Breast epithelium (tissue), 4 donors: ENCODE results near the gene HNF4A. TPM values are rescaled to one million over a fixed set of nuclear protein-coding genes. Genes with fewer than 3 reads are reported as not detected.

Experiments
- DNase-seq, 2 donors: peaks; one replicate each; pipeline ENCODE4 v3.0.0-alpha.2; 2019; ENCODE audit warnings: low spot score in 2 of 2
- H3K27ac ChIP-seq, 2 donors: fragments of 200-600 bp; sonication (generic) in 1 of 2; one replicate each; pipeline ENCODE4 v1.5.1; 2016 to 2019; ENCODE audit warnings: mild to moderate bottlenecking in 1 of 2
- H3K27me3 ChIP-seq, 2 donors: fragments of 200-600 bp; sonication (generic) in 1 of 2; one replicate each; pipeline versions ENCODE4 v1.5.1 to v1.6.0; 2017 to 2019; ENCODE audit warnings: control low read depth in 1 of 2, mild to moderate bottlenecking in 1 of 2
- H3K36me3 ChIP-seq: fragments of 200-600 bp; one replicate; pipeline ENCODE4 v1.5.1; 2019
- H3K4me1 ChIP-seq, 2 donors: fragments of 200-600 bp; sonication (generic); one replicate each; pipeline ENCODE4 v1.5.1; 2016 to 2019; ENCODE audit warnings: control low read depth in 1 of 2
- H3K4me3 ChIP-seq, 3 donors: fragments of 200-600 bp; sonication (generic); 1 replicate in 2 of 3; 2 replicates in 1 of 3; pipeline ENCODE4 v1.5.1; 2016 to 2019; ENCODE audit warnings: mild to moderate bottlenecking in 3 of 3, moderate library complexity in 2 of 3
- H3K9me3 ChIP-seq, 2 donors: fragments of 200-600 bp; sonication (generic) in 1 of 2; one replicate each; pipeline ENCODE4 v1.5.1; 2016 to 2019; ENCODE audit warnings: control low read depth in 1 of 2
- POLR2A ChIP-seq: fragments of 450-650 bp; IDR thresholded peaks from one replicate; pipeline ENCODE4 v1.6.1; 2016; ENCODE audit warnings: antibody characterized with exemption, mild to moderate bottlenecking, moderate library complexity
- POLR2AphosphoS5 ChIP-seq, 3 donors: sonication (generic); formaldehyde crosslinking; IDR thresholded peaks; one replicate each; pipeline ENCODE4 v1.6.1; 2017; ENCODE audit warnings: antibody characterized with exemption in 3 of 3
- intact Hi-C: fragments of 100-400 bp; cut with DNase I; formaldehyde crosslinking; loops from one replicate; pipeline ENCODE4 v1.15.1; 2023; ENCODE audit warnings: low total_unique reads
- total RNA-seq, 3 donors: library from RNA; depleted of rRNA; stranded (reverse); fragments of >200 nt; gene quantifications; one replicate each; pipeline ENCODE4 v1.1.0, GENCODE V29; 2016
- TF ChIP-seq, protein P1 (sequence below), 3 donors: fragments of 450-650 bp; IDR thresholded peaks; one replicate each; pipeline ENCODE4 v1.5.1; 2016 to 2017; ENCODE audit warnings: antibody characterized with exemption in 3 of 3, mild to moderate bottlenecking in 3 of 3, moderate library complexity in 3 of 3

Gene HNF4A
- total RNA-seq, 3 donors from 2014 or later = 1.6 TPM; not detected in 2

DNA sequence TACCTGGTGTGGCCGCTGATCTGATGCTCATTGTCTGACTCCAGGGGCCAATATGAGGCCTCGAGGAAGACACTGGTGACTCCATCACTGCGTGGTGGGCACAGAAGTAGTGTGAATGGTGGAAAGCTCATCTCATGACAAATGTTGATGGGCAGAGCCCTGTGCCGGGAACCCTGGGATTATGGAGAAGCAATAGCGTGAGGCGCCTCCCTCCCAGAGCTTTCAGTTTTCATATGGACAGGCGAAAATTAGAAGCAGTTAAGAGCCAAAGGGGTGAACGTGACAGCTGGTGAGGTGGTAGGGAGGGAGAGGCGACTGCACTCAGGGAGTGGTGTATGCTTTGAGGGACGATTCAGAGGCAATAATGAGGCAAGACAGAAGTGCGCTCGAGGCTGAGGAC is 80.9 kb downstream of the HNF4A start:
- Histone ChIP-seq H3K4me1 (no peaks in the 10 kb centered on the region), H3K4me3 (no peak overlapping the region), H3K9me3 (no peaks in the 10 kb centered on the region), H3K27ac (no peak overlapping the region), H3K27me3 (no peaks in the 10 kb centered on the region), H3K36me3 (no peaks in the 10 kb centered on the region)
- no peak for DNase-seq
- intact Hi-C loops = no loop called here
- TF ChIP-seq, protein P1, sequence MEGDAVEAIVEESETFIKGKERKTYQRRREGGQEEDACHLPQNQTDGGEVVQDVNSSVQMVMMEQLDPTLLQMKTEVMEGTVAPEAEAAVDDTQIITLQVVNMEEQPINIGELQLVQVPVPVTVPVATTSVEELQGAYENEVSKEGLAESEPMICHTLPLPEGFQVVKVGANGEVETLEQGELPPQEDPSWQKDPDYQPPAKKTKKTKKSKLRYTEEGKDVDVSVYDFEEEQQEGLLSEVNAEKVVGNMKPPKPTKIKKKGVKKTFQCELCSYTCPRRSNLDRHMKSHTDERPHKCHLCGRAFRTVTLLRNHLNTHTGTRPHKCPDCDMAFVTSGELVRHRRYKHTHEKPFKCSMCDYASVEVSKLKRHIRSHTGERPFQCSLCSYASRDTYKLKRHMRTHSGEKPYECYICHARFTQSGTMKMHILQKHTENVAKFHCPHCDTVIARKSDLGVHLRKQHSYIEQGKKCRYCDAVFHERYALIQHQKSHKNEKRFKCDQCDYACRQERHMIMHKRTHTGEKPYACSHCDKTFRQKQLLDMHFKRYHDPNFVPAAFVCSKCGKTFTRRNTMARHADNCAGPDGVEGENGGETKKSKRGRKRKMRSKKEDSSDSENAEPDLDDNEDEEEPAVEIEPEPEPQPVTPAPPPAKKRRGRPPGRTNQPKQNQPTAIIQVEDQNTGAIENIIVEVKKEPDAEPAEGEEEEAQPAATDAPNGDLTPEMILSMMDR (IDR thresholded peaks at IDR 0.05) = no peak

DNA sequence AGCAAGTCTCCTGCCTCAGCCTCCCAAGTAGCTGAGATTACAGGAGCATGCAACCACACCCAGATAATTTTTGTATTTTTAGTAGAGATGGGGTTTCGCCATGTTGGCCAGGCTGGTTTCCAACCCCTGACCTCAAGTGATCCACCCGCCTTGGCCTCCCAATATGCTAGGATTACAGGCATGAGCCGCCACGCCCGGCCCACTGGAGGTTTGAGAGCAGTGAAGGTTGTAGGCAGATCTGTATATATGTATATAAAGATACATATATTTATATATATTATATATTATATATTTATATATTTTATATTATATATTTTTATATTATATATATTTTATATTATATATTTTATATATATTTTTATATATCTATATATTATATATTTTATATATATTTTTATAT is 82.0 kb downstream of the HNF4A start:
- intact Hi-C loops = no loop called here
- H3K27me3 ChIP-seq = no peaks in the 10 kb centered on the region

GRCh38 chr20:44438782-44439181 is 83.3 kb downstream of the HNF4A start:
- TF ChIP-seq POLR2AphosphoS5 (IDR thresholded peaks at IDR 0.05) (no peak), POLR2A (no peak)
- TF ChIP-seq, protein P1 (IDR thresholded peaks at IDR 0.05) = no peak
- DNase-seq = no peak
- H3K36me3 ChIP-seq = no peaks in the 10 kb centered on the region
- intact Hi-C loops = no loop called here
- H3K9me3 ChIP-seq = no peaks in the 10 kb centered on the region
- H3K27ac ChIP-seq = no peak overlapping the region
- H3K27me3 ChIP-seq = no peaks in the 10 kb centered on the region
- H3K4me1 ChIP-seq = no peaks in the 10 kb centered on the region
- H3K4me3 ChIP-seq = no peak overlapping the region

More for the DNA sequence above, 82.0 kb downstream of the HNF4A start:
- DNase-seq = no peak
- Histone ChIP-seq H3K4me1 (no peaks in the 10 kb centered on the region), H3K9me3 (no peaks in the 10 kb centered on the region), H3K36me3 (no peaks in the 10 kb centered on the region), H3K27ac (no peak overlapping the region), H3K4me3 (no peak overlapping the region)
- TF ChIP-seq, protein P1 (IDR thresholded peaks at IDR 0.05) = no peak
- TF ChIP-seq POLR2AphosphoS5 (IDR thresholded peaks at IDR 0.05) = no peak
- no peak for TF ChIP-seq POLR2A

- DNase-seq = no peak
- no peaks in the 10 kb centered on the region for H3K9me3 ChIP-seq
- intact Hi-C loops = no loop called here
- H3K27me3 ChIP-seq = no peaks in the 10 kb centered on the region
- TF ChIP-seq POLR2A = no peak
- TF ChIP-seq, protein P1 (IDR thresholded peaks at IDR 0.05) = no peak
- TF ChIP-seq POLR2AphosphoS5 (IDR thresholded peaks at IDR 0.05) = no peak
- H3K36me3 ChIP-seq = no peaks in the 10 kb centered on the region
- no peaks in the 10 kb centered on the region for H3K4me1 ChIP-seq
- H3K27ac ChIP-seq = no peak overlapping the region
- H3K4me3 ChIP-seq = no peak overlapping the region
These were observed 83.8 kb downstream of the HNF4A start for GRCh38 chr20:44439318-44439717.

DNA sequence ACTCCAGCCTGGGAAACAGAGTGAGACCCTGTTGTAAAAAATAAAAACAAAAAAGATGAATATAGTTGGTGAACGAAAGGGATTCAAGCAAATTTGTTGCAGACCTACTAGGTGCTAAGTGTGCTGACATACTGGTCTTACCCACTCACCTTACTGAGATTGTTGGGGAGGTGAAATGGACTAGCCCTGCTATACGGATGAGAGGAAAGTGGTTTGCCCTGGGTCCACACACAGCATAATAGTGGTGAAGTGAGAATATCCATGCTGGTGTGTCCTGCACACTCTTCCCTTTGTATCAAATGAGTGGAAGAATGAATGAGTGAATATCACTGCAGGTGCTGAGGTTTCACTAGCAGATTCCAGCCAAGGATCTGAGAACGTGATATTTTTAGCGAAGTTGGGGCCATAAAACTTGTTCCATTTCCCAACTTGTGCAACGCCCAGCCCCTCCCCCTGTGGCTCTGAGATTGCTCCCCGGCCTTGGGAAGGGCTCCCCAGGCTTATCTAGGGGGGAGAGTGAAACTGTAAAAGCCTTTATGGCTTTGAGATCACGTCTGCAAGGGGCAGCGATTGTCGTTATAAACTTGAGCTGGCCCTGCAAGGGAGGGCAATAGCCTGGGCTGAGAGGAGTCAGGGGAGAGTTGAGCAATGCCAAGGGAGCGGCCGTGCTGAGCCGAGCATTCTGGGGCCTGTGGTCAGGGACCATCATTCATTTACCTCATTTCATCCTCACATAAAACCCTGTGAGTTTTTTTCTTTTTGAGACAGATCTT is 87.0 kb downstream of the HNF4A start:
- H3K9me3 ChIP-seq = no peaks in the 10 kb centered on the region
- H3K36me3 ChIP-seq = no peaks in the 10 kb centered on the region
- TF ChIP-seq, protein P1 (IDR thresholded peaks at IDR 0.05) = no peak
- TF ChIP-seq POLR2A (no peak), POLR2AphosphoS5 (IDR thresholded peaks at IDR 0.05) (no peak)
- no peak overlapping the region for H3K4me3 ChIP-seq
- intact Hi-C loops = no loop called here
- no peaks in the 10 kb centered on the region for H3K4me1 ChIP-seq
- no peak overlapping the region for H3K27ac ChIP-seq
- no peaks in the 10 kb centered on the region for H3K27me3 ChIP-seq
- no peak for DNase-seq
